HL-60/S4 (cell line): ENCODE measurements around the gene SYNE1.

Experiments
- in situ Hi-C: fragments of 300-500 bp; cut with MboI; formaldehyde crosslinking; loops from 2 replicates; pipeline ENCODE4 v1.14.3; 2022; ENCODE audit warnings: low sequenced_read_pairs

SYNE1 gene

DNA sequence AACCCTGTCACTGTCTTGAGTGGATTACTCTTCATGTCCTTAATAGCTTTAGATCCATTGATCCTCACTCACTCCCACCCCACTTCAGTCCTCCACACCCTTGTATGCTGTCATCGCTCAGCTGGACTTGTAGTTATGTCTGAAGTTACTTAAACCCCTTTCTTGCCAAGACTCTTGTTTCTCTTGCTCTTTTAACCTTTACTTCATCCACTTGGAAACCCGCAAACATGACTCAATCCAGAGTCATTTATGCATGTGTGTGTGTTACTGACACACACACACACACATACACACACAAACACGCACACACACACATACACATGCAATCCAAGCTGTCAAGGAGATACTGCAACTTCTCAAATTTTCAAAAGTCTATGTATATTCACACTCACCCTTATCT, 341.8 kb downstream of the SYNE1 start:
- in situ Hi-C loops = no loop called here

- in situ Hi-C loops = no loop called here
Measured at GRCh38 chr6:152293404-152293803, 343.8 kb downstream of the SYNE1 start.

GRCh38 chr6:152292555-152292954, 344.6 kb downstream of the SYNE1 start:
- in situ Hi-C loops = no loop called here

DNA sequence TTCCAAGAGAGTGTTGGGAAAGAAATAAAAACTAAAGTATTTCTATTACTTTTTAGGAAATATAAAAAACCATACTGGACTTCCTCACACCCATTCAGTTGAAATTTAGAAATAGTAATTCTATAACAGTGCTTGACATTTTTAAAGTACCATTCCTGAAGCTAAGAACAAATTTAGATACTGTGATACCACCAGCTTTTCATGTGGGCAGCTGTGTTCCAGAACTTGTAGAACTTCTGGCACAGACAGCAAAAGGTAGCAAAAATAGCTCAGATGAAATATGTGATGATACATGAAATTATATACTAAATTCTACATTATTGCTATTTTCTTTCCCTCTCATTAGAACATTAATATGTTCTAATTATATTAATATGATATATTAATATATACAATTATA, 346.5 kb downstream of the SYNE1 start:
- in situ Hi-C loops = no loop called here

DNA sequence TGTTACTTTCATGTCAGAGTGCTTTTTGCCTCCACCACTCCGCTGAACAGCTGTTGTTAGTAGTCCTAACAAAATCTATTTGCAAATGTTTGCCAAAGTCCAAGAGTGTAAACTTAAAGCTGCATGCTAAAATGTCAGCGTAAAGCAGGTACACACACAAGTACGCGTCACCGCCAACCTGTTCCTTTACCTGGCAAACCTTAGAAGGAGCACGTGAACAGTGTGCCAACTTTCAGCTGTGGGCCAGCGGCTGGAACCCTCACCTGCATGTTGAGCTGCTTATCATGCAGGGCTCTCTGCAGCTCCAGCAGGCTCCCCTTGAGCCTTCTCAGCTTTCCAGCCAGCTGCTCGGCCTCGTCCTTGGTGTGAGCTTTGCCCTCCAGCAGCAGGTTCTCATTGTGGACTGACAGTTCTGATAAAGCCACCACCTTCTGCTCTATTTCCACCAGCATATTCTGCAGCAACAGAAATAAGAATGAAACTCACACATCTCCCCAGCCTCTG, 359.3 kb downstream of the SYNE1 start:
- in situ Hi-C loops = no loop called here

DNA sequence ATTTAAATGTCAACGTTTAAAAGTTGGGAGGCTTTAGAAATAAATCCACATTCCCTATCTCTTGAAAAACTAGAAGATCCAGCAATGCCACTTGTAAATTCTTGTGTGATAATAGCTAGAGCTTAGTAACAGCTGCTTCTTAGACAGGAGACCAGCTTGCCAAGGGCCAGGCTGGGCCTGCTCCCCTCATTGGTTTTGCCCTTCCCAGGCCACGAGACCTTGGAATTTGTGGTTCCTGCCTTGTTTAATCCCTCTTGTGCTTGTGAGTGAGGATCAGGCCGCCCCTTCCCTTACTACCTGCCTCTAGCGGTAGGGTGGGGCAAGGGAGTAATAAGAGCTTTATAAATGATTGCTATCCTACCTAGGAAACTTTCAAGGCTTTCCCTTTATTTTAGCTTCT, 363.5 kb downstream of the SYNE1 start:
- in situ Hi-C loops = loop anchor here (25.0 kb wide), 1 partner anchor 511 kb away; no protein-coding TSS in a partner anchor

- in situ Hi-C loops = loop anchor here (25.0 kb wide), 1 partner anchor 511 kb away; no protein-coding TSS in a partner anchor
Measured at GRCh38 chr6:152273002-152273401, 364.2 kb downstream of the SYNE1 start.

DNA sequence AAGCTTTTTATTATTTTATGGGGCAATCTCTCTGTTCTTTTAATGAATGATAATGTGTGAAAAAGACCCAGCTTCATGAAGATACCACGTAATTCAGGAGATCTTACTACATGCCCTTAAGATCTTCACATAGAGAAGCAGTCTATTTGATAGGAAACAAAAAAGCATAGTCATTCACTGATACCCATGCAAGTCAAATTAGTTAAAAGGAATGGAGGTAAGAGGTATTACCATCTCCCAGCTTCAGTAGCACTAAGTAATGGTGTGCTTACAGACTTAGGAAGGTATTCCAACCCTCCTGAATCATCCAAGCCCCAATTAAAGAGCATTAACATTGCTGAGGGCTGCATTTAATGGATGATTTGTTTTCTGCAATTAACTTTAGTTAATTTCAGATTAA, 364.7 kb downstream of the SYNE1 start:
- in situ Hi-C loops = loop anchor here (25.0 kb wide), 1 partner anchor 510 kb away; no protein-coding TSS in a partner anchor

- in situ Hi-C loops = loop anchor here (25.0 kb wide), 1 partner anchor 510 kb away; no protein-coding TSS in a partner anchor
Measured at GRCh38 chr6:152271776-152272464, 365.2 kb downstream of the SYNE1 start.

- in situ Hi-C loops = loop anchor here (25.0 kb wide), 1 partner anchor 508 kb away; no protein-coding TSS in a partner anchor
Measured at GRCh38 chr6:152270301-152270925, 366.7 kb downstream of the SYNE1 start.

DNA sequence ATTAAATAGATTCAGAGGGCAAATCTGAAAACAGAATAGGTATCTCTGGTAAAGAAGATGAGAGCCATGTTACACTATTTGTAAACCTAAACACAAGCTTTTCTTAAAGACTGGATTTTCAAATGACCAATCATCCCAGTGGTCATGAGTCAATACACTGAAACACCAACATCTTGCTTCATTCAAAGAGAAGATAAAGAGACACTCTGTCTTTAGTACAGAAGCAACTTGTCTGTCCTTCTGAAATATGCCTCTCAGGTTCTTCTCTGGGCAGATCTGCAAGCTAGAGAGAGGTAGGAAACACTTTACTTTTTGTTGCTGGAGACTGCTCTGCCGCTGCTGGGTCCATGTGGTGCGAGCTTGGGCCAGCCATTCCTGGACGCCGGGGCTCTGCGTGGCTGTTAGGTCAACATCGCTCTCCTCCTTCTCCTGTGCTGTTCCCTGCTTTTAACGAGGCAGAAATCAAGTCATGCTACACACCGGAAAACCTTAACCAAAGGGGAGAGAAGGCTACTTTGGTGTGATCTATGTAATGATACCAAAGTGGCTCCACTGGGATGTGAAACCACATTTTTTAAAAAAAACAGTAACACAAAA, 368.2 kb downstream of the SYNE1 start:
- in situ Hi-C loops = loop anchor here (25.0 kb wide), 1 partner anchor 507 kb away; no protein-coding TSS in a partner anchor

DNA sequence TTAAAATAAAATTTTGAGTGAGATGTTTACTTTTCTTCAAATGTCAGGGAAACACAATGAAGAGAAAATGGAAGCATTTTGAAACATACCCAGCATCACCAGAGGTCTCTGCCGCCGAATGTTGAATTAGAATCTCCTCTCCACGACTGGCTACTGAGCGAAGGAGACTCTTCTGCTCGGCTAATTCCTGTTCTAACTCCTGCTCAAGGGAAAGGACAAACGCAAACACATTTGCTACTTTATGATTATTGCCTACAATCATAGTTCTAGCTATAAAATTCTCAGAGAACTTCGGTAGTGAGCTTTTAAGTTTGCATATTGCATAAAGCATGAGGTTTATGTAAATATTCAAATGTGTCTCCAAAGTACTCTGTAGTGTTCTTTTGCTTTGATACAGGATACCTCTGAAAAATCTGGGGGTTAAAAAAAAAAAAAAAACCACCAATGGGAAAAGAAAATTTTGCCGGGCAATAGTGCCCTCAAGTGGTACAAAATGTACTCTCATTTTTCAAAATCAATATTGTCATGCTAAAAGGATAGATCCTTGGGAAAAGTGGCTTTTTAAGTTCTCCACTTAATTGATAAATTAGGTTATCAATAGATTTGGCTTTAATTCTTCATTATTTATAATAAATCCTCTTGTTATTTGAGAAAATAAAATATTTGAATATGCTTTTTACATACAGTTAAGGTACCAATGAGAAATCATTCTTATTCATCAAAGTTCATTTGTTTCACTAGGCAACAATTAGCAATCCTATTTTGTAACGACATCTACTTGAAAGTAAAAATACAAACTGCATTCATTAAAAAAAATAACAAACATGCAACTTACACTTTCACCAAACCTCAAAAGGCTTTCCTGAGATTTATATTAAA, 369.0 kb downstream of the SYNE1 start:
- in situ Hi-C loops = loop anchor here (25.0 kb wide), 1 partner anchor 506 kb away; no protein-coding TSS in a partner anchor

DNA sequence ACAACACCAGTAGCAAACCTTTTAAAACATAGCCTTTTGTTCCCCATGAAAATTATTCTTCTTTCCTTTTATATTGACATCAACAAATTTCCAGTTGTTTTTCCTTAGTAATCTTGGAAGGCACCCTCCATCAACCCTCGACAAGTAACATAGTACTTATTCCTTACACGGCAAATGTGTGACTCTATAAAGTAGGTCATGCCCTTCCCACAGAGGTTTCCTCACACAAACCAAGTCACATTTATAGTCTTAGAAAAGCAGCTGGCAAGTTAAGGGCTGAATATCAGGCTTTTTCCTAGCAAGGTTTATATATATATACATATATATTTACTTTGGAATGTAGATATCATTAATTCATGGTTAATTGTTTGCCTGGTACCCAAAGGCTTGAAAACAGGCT, 371.5 kb downstream of the SYNE1 start:
- in situ Hi-C loops = loop anchor here (25.0 kb wide), 1 partner anchor 503 kb away; no protein-coding TSS in a partner anchor

DNA sequence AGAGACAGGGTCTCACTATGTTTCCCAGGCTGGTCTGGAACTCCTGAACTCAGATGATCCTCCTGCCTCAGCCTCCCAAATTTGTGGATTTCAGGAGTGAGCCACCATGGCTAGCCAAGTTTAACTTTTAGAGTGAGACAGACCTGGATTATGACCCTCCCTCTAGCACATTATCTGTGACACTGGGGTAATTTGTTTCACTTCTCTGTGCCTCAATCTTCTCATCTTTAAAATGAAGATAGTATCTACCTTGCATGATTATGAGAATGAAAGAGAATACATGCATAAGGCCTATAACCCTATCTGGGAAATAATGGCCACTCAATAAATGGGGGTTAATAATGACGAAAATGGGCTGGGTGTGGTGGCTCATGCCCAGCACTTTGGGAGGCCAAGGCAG, 373.6 kb downstream of the SYNE1 start:
- in situ Hi-C loops = loop anchor here (25.0 kb wide), 1 partner anchor 501 kb away; no protein-coding TSS in a partner anchor

GRCh38 chr6:152261179-152261578, 376.0 kb downstream of the SYNE1 start:
- in situ Hi-C loops = loop anchor here (25.0 kb wide), 1 partner anchor 499 kb away; no protein-coding TSS in a partner anchor

- in situ Hi-C loops = loop anchor here (25.0 kb wide), 1 partner anchor 497 kb away; no protein-coding TSS in a partner anchor
Measured at GRCh38 chr6:152259234-152259633, 377.9 kb downstream of the SYNE1 start.

DNA sequence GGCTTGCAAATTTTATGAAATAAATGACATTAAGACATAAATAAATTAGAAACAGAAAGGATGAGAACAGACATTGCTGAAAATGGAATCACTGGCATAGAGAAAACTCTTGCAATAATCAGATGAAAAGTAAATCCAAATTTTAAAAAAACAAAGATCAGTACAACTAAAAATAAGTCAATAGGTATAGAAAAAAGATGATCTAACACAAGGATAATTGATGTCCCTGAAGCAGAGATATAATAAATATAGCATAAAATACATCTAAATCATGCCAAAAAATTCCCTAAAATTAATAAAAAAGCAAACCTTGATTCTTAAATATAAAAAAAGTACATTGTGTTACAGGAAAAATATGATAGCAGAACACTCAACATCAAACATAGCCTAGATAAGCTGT, 379.6 kb downstream of the SYNE1 start:
- in situ Hi-C loops = loop anchor here (25.0 kb wide), 1 partner anchor 495 kb away; no protein-coding TSS in a partner anchor

- in situ Hi-C loops = loop anchor here (25.0 kb wide), 1 partner anchor 488 kb away; no protein-coding TSS in a partner anchor
Measured at GRCh38 chr6:152250127-152250526, 387.0 kb downstream of the SYNE1 start.

- in situ Hi-C loops = no loop called here
Measured at GRCh38 chr6:152248980-152249379, 388.2 kb downstream of the SYNE1 start.
